ENCODE data around the gene CAB39L.
"Not testable (repeated sequence)": the region's sequence is repeated elsewhere in the genome, so short reads cannot be mapped to it uniquely, and the experiment has no call there.

Gene CAB39L

DNA sequence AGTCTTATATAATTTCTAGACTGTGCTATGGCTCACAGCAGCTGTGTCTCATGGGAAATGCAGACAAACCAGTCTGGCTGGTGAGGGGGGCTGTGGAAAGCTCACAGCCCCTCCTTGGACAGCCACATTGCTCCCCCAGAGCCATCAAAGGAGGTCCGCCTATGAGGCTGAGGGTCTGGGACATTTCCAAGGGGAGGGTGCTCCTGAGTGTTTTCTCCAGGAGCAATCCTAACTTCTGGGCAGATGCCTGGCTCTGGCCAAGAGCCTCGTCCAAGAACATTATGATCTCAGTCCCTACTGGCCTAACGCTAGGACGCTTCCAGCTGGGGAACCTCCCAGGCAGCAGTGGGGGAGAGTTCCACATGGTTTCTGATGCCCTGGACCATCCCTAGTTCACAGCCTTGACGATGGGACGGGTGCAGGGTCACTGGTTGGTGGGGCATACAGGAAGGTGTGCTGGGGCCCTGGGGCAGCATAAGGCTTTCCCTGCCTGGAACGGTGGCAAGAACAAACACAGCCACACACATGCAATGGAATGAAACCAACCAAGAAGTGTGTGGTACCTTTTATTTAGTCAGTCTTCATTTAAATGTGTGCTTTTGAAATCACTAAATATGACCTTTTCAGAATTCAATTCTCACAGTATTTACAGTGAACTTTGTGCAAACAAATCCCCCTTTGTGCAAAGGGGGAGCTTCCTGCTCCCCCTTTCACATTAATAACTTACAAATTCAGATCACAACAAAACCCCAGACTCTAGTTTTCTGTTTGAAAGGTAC is 135.6 kb downstream of the CAB39L start:
- no peak for DNase-seq (ENCODE audit: low read depth in 2 of 2)

GRCh38 chr13:49307365-49307764 is 136.5 kb downstream of the CAB39L start:
- DNase-seq (ENCODE audit: low read depth in 2 of 2) = no peak

DNA sequence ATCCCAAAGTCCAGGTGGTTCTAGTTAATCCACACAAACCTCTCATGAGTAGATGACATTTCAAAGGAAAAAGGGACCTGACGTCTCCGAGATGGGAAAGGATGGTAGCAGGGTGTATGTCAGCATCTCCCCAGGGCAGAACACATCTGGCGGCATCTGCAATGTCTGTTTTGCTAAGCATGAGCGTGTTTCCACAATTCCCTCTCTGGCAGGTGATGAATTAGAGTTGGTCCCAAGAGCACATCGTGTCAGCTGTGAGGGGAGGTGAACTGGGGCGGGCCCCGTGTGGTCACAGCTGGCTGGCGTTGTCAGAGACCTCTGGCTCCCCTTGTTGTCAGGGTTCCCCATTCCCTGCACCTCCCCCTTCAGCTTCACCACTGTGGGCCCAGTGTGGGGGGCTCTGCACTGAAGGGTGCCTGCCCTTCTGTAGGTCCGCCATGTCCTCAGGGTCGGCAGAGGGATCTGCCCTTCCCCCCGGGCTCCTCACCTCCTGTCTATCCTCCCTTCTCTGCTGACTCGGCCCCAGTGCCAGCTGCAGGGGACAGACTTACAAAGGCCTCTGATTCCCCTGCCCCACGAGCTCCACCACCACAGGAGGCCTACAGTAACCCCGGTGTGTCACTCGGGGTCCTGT is 138.0 kb downstream of the CAB39L start:
- no peak for DNase-seq (ENCODE audit: low read depth in 2 of 2)

DNA sequence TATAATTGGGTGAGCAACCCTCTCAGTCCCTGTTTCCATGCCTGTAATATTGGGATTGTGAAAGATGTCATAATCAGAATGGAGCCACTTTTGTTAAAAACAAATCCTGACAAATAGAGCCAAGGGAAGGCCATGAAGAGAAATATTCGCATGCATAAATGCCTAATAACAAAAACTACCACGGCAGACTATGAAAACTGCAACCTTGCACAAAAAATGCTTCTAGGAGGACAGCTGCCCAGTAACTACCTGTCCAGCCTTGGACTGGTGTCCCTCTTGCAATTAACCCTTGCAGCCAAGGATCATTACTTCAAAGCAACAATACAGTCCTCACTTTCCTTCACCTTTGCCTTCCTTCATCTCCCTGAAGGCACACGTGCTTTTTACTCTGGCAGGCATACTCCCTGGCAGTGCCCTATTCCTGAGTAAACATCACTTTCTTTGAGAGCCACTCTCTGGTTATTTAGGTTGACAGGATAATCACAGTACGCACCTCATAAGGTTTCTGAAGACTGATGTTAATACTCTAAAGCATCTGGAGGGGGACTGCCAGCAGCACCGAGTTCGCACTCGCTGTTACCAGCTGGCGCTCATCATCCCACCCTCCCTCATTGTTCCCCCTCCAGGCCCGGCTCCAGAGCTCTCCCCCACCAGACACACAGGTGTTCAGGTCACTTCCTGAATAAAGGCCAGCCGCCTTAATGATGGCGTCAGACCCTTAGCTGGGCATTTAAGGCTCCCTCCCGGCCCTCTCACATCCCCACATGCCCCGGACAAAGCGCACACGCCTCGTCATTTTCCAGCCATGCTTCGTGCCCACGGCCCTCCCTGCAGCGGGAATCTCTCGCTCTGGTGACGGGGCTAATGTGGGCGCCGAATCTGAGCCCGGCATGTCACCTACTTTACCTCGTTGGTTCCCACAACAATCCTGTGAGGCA is 138.8 kb downstream of the CAB39L start:
- no peak for DNase-seq (ENCODE audit: low read depth in 2 of 2)

DNA sequence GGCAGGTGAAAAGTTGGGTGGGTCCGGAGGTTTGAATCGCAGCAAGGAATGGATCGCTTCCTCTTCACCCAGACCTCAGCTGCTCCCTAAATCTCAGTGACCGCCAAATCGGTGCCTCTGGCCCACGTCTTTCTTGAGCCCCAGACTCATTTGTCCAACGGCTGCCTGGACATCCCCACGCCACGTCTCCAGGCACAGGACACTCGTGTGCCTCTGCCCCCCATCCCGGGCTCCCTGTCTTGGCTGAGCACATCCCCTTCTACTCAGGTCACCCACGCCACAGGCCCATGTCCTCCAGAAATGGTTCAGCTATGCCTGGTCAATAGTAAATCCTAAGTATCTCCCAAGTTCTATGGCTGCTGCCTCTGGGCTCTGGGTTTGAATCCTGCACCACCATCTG is 139.5 kb downstream of the CAB39L start:
- DNase-seq (ENCODE audit: low read depth in 2 of 2) = no peak

GRCh38 chr13:49303533-49304252 is 140.2 kb downstream of the CAB39L start:
- DNase-seq (ENCODE audit: low read depth in 2 of 2) = no peak

DNA sequence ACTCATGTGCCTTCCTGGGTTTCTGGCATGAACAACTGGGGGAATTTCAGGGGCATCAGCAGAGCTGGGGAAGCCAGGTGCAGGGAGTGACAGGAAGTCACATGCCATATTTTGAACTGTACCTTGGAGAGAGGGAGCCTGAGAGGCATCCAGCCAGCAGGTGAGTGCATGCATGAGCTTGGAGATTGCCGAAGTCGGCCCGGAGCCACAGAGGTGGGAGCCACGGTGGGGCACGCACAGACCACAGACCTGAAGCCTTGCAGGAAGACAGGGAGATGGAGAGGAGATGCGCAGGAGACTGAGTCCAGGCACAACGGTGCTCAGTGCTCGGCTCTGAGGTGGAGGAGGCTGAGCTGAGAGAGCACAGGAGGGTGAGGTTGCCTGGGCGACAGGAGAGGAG is 141.0 kb downstream of the CAB39L start:
- DNase-seq (ENCODE audit: low read depth in 2 of 2) = no peak

- DNase-seq (ENCODE audit: low read depth in 2 of 2) = no peak
These were observed 141.6 kb downstream of the CAB39L start for GRCh38 chr13:49302222-49302621.

- DNase-seq (ENCODE audit: low read depth in 2 of 2) = peak; percentile 29 to 41
These were observed 142.9 kb downstream of the CAB39L start for GRCh38 chr13:49300739-49301589.

DNA sequence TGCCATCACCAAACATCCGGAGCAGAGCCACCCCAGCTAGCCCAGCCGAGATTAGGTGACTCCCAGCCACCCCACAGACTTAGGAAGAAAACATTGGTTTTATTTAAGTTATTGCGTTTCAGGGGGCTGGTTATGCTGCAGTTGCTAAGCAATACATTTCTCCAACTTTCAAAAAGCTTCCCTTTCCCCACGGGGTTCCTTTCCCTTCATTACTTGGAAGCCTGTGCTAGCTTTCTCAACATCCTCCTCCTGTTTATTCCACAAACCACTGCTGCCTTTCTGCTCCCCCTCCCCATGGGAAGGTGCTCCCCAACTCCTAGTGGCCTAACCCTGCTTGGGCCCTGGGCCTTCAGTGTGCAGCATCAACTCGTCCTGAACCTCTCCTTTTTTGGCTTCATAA is 143.6 kb downstream of the CAB39L start:
- DNase-seq (ENCODE audit: low read depth in 2 of 2) = no peak

DNA sequence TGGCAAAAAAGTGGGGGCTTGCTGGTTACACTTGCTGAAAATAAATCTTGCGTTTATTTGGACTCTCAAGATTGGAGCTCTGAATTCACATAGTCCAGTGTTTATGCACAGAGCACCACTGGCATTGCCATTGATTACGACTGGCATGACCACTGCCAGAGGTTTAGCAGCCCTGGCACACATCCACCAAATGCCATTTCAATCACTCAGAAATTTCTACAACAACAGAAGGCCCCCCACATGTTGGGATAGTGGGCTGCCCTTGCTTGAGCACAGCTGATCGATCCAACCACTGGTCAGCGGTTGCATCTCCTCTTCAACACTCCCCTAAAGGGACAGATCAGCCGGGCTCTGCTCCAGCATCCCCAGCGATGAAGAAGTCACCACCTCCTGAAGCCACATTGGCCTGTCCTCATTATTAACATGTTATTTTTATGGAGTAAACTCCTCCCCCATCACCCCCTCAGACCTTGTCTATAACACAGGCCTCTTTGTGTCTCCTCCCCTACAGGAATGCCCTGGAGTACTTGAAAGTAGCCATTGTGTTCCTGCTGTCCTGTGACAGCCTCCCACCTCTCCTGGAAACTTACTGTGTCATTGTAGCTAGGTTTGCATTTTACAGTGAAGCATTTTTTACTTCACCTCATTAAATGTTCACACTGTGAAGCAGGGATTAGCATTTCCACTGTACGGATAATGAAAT is 144.8 kb downstream of the CAB39L start:
- no peak for DNase-seq (ENCODE audit: low read depth in 2 of 2)

GRCh38 chr13:49298416-49298815 is 145.4 kb downstream of the CAB39L start:
- no peak for DNase-seq (ENCODE audit: low read depth in 2 of 2)

- no peak for DNase-seq (ENCODE audit: low read depth in 2 of 2)
These were observed 146.5 kb downstream of the CAB39L start for GRCh38 chr13:49297338-49297737.

DNA sequence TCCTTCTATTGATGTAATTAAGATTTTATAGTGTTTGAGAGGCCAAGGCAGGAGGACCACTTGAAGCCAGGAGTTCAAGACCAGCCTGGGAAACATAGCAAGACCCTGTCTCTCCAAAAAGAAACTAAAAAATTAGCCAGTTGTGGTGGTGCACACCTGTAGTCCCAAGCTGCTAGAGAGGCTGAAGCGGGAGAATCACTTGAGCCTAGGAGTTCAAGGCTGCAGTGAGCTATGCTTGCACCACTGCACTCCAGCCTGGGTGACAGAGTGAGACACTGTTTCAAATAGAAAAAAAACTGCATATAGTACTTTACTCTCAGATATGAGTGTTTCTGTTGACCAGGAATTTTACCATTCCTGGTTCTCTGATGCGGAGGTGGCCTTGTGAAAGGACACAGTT is 147.2 kb downstream of the CAB39L start:
- DNase-seq (ENCODE audit: low read depth in 2 of 2) = no peak

DNA sequence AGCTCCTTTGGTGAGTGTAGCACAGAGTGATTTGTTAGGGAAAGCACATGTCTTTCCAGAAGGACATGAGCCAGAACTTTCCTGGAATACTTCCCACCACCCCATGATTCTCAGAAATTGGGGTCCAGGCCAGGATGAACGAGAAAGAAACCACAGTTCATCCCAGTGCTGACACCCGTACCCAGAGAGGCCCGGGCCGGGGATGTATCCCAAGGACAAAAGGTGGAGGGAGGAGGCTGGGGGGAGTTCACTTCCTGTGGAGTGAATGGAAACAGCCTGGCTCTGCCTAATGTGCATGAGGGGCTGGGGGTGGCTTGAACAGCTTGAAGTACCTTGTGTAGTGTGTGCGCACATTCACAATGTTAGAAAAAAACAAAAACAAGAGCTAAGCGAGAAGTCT is 148.6 kb downstream of the CAB39L start:
- no peak for DNase-seq (ENCODE audit: low read depth in 2 of 2)

- not testable (repeated sequence) for DNase-seq (ENCODE audit: low read depth in 2 of 2)
These were observed 149.1 kb downstream of the CAB39L start for GRCh38 chr13:49294723-49295122.

DNA sequence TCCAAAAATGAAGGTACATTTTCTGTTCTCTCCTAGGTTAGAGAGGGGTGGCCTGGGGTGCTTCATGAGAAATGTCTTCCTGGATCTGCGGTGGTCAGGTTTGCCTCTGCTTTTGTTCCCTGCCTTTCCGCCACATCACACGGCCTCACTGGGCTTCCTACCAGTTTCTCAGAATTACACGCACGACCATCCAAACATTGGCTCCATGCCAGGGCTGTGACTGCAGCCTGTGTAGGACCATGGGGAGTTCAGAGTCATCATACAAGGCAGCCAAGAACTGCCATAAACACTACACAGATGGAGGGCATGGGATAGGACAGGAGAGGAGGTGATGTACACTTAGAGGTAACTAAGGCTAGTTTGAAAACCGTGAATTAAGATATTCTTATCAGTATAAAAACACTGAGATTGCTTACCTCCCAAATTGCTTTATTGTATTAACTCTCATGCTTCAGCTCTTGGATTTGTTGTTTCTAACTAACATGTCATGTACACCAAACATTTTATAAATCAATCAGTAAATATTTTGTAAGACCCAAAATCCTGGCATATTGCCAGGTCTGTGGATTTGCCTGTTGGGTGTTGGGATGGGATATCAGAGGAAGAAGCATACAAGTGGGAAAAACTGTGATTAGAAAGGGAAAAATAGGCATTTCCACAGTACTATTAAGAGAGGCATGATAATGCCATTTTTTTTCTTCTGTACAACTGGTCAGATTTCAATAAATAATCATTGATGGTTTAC is 150.9 kb downstream of the CAB39L start:
- DNase-seq (ENCODE audit: low read depth in 2 of 2) = no peak

GRCh38 chr13:49288458-49288857 is 155.4 kb downstream of the CAB39L start:
- no peak for DNase-seq (ENCODE audit: low read depth in 2 of 2)

- DNase-seq (ENCODE audit: low read depth in 2 of 2) = no peak
These were observed 155.9 kb downstream of the CAB39L start for GRCh38 chr13:49287995-49288394.

All from stimulated activated CD4-positive, alpha-beta T cell treated with anti-CD3 and anti-CD28 coated beads, Interleukin-1b, Interleukin-23, amount 100 ng/mL, for 1 hour (primary cell).